Mucosa of gallbladder (tissue), 1 donor: ENCODE results near the gene LRBA. TPM values are rescaled to one million over a fixed set of nuclear protein-coding genes. Genes with fewer than 3 reads are reported as not detected.

Source experiments
- DNase-seq: peaks from one replicate; pipeline ENCODE4 v3.0.0-alpha.2; 2020; ENCODE audit warnings: low spot score
- total RNA-seq: library from RNA; stranded (reverse); gene quantifications from one replicate; pipeline ENCODE4 v1.2.1, GENCODE V29; 2021
- donor health status: DM: no; HTN: no; CAD: no.

The LRBA gene
- total RNA-seq, 1 donor from 2014 or later: 64.4 TPM

DNA sequence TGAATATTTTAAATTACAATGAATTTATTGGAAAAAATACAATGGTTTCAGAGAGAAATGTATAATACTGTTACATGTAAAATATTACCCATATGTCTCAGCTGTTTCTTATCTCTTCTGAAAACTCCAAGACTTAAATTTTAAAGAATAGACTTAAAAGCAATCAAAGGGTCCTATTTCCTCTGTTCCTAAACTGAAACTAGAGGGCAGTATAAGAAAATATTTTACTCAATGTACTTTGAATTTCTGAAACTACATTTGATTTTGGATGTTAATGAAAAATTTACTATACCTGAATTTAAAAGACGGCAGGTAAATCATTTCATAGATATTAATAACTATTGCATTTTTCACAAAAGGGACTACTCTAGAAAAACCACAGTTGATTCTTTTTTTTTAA lies 200.2 kb downstream of the LRBA start:
- DNase-seq: no peak

DNA sequence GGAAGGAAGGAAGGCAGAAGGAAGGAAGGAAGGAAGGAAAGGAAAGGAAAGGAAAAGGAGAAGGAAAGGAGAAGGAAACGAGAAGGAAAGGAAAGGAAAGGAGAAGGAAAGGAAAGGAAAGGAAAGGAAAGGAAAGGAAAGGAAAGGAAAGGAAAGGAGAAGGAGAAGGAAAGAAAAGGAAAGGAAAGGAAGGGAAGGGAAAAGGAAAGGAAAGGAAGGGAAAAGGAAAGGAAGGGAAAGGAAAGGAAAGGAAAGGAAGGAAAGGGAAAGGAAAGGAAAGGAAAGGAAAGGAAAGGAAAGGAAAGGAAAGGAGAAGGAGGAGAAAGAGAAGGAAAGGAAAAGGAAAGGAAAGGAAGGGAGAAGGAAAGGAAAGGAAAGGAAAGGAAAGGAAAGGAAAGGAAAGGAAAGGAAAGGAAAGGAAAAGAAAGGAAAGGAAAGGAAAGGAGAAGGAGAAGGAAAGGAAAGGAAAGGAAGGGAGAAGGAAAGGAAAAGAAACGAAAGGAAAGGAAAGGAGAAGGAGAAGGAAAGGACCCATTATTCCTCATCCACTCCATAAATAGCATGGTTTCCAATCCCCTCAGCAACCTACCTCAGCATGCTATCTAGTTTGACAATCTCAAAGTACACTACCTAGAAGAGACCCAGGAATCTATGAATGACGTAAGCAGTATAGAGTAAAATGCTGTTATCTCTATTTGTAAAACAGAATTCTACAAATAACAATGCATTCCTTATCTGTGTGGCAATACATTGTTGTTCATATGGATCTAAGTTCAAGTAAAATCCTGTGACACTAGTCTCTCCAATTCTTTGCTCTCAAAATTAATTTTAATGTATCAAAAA lies 209.7 kb downstream of the LRBA start:
- no peak for DNase-seq

DNA sequence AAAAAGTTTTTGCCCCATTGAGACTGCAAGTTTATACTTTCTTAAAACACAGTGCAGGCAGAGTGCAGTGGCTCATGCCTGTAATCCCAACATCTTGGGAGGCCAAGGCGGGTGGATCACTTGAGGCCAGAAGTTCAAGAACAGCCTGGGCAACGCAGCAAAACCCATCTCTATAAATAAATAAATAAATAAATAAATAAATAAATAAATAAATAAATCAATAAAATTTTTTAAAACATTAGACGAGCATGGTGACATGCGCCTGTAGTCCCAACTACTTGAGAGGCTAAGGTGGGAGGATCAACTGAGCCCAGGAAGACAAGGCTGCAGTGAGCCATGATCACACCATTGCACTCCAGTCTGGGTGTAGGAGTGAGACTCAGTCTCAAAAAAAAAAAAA lies 213.3 kb downstream of the LRBA start:
- no peak for DNase-seq

DNA sequence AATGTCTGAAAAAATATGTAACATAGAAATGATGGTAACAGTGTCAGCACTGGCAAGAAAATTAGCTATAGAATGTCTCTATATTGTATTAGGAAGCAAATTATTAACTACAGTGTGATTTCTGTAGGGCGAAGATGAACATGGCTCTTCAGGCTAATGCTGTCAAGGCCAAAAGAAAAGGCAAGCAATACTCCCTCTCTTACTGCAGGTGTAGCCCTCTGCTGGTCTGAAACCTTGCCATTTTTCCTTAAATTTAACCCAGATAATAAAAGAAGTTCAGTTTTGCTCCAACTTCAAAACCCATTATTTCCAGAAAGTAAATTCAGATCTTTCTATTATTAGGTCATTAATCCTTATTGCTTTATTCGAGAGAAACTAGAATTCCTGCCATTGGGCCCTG lies 215.9 kb downstream of the LRBA start:
- no peak for DNase-seq

DNA sequence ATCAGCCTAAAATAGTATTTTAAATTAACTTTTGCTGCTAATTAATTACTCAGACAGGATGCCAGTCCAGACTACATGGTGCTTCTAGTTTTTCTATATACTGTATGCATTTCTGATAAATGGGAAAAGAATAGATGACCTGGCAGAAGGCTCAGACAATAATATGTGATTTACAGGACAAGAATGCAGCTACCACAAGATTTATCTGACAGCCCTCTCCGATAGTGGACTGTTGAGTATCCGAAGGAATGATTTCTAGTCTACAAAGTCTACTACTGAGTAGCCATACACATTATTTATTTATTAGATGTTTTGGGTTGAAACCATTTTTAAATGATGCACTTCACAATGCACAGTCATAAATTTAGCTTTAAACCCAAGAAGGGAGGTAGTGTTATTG lies 220.4 kb downstream of the LRBA start:
- no peak for DNase-seq

DNA sequence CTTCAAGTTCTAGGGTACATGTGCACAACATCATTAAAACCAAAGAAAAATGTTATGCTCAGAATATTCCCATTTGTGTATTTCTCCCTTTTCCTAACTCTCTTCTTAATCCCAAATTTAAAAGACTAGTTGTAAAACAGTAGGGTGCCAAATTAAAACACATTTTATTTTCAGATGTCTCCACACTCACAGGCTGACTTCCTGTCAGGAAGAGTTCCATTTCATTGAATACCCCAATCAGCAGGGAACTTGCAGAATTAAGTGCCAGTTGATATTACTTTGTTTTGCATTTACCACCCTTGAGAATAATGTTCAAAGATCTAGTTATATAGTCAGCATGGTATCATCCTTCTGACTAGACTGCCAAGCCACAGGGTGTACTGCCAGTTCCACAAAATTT lies 225.2 kb downstream of the LRBA start:
- DNase-seq: no peak

DNA sequence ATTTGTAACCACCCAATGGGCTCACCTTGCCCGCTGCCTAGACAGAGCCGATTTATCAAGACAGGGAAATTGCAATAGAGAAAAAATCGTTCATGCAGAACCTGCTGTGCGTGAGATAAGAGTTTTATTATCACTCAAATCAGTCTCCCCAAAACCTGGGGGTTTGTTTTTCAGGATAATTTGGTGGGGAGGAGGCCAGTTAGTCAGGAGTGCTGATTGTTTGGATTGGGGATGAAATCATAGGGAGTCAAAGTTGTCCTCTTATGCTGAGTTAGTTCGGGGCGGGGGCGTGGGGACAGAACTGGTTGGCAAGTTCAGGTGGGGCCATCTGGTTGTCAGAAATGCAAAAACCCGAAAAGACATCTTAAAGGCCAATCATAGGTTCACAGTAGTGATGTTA lies 230.1 kb downstream of the LRBA start:
- DNase-seq: no peak

DNA sequence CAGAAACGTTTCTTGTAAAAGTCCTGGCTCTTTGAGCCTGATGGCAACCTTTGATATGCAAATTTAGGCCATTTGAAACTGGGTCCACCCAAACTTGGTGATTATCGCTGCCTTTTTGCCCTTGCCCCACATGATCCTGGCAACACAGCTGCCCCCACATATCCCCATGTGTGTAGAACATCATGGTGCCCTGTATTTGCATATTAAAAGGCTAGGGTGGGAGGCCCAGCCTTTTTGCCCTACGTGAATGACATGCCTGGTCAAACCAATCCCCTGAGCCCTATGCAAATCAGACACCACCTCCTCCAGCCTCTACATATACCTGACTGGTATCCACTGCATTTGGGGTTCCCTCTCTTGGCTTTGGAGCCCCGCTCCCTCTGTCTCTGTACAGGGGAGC lies 230.8 kb downstream of the LRBA start:
- DNase-seq: no peak

DNA sequence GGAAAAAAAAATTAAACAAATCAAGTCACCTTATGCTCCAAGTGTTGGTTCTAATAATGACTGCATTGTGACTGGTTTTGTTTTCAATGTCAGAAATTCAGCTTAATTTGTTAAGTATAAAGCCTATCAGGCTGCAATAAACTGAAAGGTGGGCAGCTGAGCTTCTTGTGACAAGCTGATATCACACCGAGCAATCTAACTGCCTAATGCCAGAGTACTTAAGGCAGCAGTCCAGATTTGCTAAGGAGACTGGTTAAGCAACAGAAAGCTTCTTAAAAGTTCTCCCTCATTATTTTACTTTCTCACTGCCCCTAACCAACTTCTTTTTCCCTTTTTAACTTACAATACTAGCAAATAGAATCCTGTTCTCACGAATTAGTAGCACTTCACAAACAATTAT lies 232.2 kb downstream of the LRBA start:
- DNase-seq: no peak

DNA sequence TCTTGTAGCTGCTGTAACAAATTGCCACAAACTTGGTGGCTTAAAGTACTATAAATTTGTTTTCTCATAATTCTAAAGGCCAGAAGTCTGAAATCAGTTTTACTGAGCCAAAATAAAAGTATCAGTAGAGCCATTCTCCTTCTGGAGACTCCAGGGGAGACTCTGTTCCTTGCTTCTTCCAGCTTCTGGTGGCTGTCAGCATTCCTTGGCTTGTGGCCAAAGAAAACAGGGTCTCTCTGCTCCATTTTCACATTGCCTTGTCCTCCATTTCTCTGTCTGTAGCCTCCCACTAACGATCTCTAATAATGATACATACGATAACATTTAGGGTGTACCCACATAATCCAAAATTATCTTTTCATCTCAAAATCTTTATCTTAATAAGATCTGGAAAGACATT lies 232.8 kb downstream of the LRBA start:
- no peak for DNase-seq

DNA sequence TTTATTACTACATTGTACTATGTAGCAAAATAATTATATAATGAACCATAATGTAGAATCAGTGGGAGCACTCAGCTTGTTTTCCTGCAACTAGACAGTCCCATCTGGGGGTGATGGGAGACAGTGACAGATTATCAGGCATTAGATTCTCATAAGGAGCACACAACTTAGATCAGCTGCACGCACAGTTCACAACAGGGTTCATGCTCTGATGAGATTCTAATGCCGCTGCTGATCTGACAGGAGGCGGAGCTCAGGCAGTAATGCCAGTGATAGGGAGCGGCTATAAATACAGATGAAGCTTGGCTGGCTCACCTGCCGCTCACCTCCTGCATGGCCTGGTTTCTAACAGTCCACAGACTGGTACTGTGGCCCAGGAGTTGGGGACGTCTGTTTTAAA lies 233.9 kb downstream of the LRBA start:
- no peak for DNase-seq

DNA sequence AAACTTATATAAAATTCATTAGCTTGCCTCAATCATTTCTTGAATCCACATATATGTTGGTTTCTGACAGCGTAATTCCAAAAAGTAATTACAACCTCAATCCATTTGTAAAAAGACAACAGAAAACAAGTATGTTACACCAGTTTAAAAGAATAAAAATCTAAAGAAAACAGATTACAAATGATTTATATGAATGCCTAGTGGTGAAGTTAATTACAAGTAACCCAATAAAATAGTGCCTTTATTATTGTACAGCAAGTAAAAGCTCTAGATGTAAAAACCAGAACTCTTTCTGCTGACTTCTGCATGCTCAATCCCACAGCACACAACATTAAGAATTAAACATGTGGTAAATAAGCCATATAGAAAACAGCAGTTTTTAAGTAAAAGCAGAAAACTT lies 235.4 kb downstream of the LRBA start:
- DNase-seq: no peak

DNA sequence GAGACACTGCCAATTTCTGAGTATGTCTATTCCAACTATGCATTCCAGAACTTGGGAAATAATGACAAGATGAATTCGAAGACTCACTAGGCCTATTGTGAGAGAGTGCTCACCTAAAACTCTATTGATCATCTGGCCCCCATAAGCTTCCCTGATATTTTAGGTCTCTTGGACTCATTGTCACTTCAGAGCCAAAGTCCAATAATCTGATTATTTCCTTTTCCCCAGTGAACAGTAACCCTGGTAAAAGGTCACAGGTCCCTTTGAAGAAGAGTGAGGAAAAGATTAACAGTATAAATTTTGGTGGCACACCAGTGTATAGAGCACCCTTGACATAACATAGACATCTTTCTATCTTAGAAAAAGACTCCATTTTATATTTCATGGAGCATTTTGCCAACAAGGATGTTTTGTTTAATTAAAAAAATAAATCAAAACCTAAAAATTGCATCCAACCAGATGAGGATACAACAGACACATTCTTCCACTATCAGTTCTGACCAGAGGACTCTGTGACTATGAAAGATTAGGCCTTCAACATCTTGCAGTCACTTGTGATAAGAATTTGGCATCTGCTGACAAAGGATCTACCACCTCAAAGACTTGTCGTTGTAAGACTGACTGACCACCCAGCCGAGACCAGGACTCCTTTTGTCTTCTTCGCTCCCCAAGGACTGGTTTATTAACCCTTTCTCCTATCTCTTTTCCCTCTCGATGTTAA lies 241.2 kb downstream of the LRBA start:
- DNase-seq: no peak

DNA sequence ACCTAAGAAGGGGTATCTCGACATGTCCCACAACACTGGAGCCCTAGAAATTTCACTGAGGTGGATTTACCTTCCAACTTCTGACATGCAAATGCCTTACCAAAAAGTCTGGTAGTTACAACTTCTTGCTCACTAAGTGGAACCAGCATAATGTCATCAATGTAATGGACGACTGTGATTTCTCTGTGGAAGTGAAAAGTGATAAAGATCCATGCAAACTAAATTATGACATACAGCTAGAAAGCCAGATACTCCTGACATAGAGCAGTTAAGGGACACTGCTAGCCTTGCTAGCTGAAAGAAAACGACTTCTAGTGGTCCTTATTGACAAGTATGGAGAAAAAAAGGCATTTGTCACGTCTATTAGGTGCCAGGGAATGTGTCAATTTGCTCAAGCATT lies 242.1 kb downstream of the LRBA start:
- no peak for DNase-seq

DNA sequence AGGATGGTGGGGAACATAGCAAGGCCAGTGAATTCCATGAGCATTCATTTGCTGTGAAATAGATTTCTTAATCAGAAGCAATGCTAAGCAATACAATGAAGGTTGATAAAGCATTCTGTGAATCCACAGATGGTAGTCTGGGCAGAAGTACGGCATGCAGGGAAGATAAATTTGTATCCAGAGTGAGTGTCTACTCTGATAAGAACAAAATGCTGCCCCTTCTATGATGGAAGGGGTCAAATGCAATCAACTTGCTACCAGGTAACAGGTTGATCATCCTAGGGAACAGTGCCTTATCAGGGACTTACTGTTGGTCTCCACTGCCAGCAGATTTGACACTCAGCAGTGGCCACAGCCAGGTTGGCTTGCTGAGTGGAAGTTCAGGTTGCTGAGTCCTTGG lies 243.7 kb downstream of the LRBA start:
- DNase-seq: no peak

DNA sequence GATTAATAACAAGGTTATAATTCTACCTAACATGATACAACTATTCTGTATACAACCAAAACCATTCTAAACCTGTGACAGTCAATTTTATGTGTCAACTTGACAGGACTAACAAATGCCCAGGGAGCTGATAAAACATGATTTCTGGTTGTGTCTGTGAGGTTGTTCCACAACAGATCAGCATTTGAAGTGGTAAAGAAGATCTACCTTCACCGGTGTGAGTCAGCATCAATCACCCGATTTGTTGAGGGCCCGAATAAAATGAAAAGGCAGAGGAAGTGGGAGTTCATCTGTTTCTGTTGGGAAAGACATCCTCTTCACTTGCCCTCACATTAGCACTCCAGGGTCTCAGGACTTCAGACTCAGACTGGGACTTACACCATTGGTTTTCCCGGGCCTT lies 245.2 kb downstream of the LRBA start:
- DNase-seq: no peak

DNA sequence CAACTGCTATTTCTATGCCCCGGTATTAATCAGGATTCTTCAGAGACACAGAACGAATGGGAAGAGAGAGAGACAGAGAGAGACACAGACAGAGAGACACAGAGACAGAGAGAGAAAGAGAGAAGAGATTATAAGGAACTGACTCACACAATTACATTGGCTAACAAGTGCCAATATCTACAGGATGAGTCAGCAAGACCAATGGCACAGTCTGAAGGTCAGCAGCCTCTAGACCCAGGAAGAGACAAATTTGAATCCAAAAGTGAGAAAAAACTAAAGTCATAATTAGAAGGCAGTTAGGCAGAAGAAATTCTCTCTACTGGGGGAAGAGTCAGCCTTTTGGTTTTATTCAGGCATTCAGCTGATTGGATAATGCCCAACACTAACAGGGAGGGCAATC lies 245.8 kb downstream of the LRBA start:
- peak; percentile 11 for DNase-seq

DNA sequence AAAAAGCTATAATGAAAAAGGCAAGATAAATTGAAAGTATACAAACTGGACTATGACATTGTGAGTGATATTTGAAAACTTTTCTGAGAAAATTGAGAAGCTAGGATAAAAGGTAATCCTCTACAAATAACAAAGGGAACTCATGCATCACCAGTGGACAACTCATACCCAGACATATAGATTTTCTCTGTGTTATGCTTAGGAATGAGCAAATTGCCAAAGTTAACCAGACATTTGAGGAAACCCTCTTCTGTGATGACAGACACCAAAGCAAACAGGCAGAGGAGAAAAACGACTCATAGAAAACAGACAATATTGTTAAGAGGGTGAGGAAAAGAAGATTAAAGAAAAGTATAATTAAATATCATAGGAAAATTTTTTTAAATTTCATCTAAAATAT lies 246.6 kb downstream of the LRBA start:
- no peak for DNase-seq

DNA sequence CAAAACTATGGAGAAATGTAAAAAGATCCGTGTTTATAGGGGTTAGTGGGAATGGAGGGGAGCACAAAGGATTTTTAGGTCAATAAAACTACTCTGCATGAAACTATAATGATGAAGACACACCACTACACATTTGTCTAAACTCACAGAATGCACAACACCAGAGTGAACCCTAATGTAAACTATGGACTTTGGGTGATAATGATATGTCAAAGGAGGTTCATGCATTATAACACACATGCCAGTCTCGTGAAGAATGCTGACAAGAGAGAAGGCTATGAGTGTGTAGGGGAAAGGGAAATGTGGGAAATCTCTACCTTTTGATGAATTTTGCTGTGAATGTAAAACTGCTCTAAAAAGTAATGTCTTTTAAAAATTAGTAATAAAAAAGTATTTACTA lies 249.9 kb downstream of the LRBA start:
- no peak for DNase-seq

DNA sequence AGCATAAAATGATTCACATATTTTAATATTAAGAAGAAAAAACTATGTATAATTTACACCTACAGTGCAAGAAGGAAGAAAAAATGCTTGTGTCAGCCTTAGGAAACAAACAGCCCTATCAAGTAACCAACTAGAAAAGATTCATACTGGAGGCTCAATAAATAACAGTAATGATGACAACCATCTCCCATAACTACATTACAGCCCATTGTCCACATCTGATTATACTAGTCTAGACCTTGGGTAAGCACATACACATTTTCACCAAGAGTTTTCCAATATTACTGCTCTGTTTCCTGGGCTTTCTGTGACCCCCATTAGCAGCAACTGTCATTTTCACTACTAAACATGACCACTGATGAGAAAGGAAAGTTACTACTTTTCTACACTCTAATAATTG lies 263.4 kb downstream of the LRBA start:
- DNase-seq: no peak

DNA sequence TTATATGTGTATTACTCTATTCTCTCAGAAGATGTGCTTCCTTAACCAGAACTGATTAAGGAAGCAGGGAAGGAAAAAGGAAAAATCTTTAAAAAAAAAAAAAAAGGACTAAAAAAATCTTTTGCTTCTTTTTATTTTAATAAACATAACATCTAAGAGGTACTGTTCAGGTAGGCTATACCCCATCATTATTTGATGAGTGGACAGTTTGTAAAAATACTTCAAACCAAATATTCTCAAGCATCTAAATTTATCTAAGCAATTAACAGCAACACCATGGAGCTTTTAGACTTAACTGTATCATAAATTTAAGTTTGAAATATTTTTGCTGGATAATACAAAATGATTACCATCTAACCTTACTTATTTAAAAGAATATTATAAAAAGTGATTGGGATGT lies 264.3 kb downstream of the LRBA start:
- no peak for DNase-seq

DNA sequence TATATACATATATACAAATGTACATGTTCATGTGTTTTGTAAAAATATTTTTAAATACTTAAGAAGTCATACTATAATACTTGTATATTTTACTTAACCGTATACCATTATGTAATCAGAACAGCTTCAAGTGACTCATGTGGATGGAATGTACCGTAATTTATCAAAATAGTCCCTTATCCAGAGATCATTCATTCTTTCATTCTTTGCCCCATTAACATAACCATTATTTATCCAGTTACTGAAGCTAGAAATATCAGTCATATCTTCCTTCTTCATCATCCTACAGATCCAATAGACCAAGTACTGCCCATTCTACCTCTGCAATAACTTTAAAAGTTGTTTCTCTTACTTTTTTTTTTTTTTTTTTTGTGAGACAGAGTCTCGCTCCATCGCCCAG lies 268.9 kb downstream of the LRBA start:
- no peak for DNase-seq

DNA sequence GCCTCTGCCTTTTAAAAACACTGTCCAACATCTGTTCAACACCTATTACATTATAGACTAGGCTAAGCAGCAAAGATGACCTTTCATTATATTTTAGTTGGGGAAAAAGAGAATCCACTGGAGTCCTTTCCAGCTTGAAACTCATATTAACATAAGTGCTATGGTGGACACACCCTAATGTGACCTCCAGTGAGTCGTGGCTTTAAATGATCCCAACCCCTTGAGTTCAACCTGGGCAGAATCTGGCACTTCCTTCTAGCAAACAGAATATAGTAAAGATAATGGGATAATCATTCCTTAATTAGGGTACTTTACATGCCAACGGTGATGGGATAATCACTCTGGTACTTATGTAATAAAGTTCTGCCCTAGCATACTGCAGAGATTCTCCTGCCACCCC lies 270.5 kb downstream of the LRBA start:
- no peak for DNase-seq
